ENCODE results near the gene ACAD8.
"Not testable (repeated sequence)": the region's sequence is repeated elsewhere in the genome, so short reads cannot be mapped to it uniquely, and the experiment has no call there.

Gene ACAD8

DNA sequence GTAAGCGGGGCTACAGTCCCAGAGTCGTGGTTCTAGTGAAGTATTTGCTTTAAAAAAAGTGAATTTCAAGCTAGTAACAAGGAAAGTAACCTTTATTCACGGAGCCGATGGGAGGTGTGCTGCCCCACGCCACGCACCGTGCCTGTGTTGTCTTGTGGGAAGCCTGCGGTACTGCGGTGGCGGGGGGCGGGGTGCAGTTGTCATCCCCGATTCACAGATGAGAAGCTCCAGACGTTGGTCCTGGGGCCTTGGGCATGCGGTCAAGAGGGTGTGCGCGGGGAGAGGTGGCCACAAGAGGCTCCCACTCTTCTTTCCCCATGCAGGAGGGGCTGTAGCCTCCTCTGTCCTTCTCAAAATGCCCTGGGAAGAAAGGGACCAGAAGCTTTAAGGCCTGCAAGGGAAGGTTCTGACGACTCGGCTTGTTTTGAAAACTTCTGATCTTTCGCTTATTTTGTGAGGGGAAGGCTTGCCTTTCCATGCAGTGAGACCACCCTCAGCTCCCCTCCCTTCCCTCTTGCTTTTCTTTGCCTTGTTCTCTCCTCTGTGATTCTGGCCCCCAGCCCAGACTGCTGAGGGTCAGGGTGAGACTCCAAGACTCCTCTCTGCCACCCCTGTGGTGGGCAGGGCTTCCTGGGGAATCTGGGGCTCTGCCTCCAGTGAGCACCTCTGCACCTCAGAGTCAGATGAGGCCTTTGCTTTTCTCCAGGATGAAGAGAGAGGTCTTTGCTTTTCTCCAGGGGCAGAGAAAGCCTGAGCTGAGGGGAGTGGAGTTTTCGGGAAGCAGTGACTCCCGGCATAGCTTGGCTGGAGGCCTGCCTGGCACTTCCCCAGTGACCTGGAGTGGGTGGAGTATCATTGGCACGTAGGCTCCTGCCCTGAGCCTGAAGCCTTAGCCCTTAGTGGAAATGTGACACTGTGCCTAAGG lies 29.0 kb downstream of the ACAD8 start:
- no peak overlapping the region for H3K4me2 ChIP-seq (ENCODE audit: low read length)
- 0 out of 2 replicates have a peak, but pooled peaks cover 2% of the 10 kb centered on the region for H3K27me3 ChIP-seq (ENCODE audit: low read depth, low read length)
- no peak overlapping the region for H3K9ac ChIP-seq (ENCODE audit: low read length)
- no peak overlapping the region for H2AFZ ChIP-seq (ENCODE audit: low read depth, low read length)
- no peaks in the 10 kb centered on the region for H4K20me1 ChIP-seq (ENCODE audit: insufficient read depth, low read length)
- TF ChIP-seq EZH2phosphoT487 (IDR thresholded peaks at IDR 0.05; ENCODE audit: low read depth) (no peak), CTCF (IDR thresholded peaks at IDR 0.05; ENCODE audit: low read depth, low read length) (no peak)
- no peak overlapping the region for H3K4me3 ChIP-seq (ENCODE audit: low read length)
- no peaks in the 10 kb centered on the region for H3K79me2 ChIP-seq (ENCODE audit: low read length)
- no peaks in the 10 kb centered on the region for H3K36me3 ChIP-seq (replicated peaks; ENCODE audit: low read depth, low read length)
- H3K9me3 ChIP-seq (ENCODE audit: insufficient read depth, low read length): no peaks in the 10 kb centered on the region
- H3K4me1 ChIP-seq (ENCODE audit: low read length): no peaks in the 10 kb centered on the region
- H3K27ac ChIP-seq (ENCODE audit: low read length): no peak overlapping the region

- Histone ChIP-seq H3K4me2 (ENCODE audit: low read length) (no peak overlapping the region), H3K36me3 (replicated peaks; ENCODE audit: low read depth, low read length) (no peaks in the 10 kb centered on the region), H3K4me3 (ENCODE audit: low read length) (no peak overlapping the region), H3K4me1 (ENCODE audit: low read length) (no peaks in the 10 kb centered on the region), H2AFZ (ENCODE audit: low read depth, low read length) (no peak overlapping the region), H3K27me3 (ENCODE audit: low read depth, low read length) (0 out of 2 replicates have a peak, but pooled peaks cover 2% of the 10 kb centered on the region), H3K9me3 (ENCODE audit: insufficient read depth, low read length) (no peaks in the 10 kb centered on the region), H3K79me2 (ENCODE audit: low read length) (no peaks in the 10 kb centered on the region), H3K9ac (ENCODE audit: low read length) (no peak overlapping the region), H4K20me1 (ENCODE audit: insufficient read depth, low read length) (no peaks in the 10 kb centered on the region), H3K27ac (ENCODE audit: low read length) (no peak overlapping the region)
- no peak for TF ChIP-seq EZH2phosphoT487 (IDR thresholded peaks at IDR 0.05; ENCODE audit: low read depth)
- no peak for TF ChIP-seq CTCF (IDR thresholded peaks at IDR 0.05; ENCODE audit: low read depth, low read length)
Observed at GRCh38 chr11:134283461-134284230, 30.3 kb downstream of the ACAD8 start.

- not testable (repeated sequence) for H3K27me3 ChIP-seq (ENCODE audit: low read depth, low read length); H2AFZ ChIP-seq (ENCODE audit: low read depth, low read length); H3K4me1 ChIP-seq (ENCODE audit: low read length); H3K4me2 ChIP-seq (ENCODE audit: low read length); H3K27ac ChIP-seq (ENCODE audit: low read length); H3K36me3 ChIP-seq (replicated peaks; ENCODE audit: low read depth, low read length); H4K20me1 ChIP-seq (ENCODE audit: insufficient read depth, low read length); H3K4me3 ChIP-seq (ENCODE audit: low read length); H3K9ac ChIP-seq (ENCODE audit: low read length); H3K79me2 ChIP-seq (ENCODE audit: low read length); H3K9me3 ChIP-seq (ENCODE audit: insufficient read depth, low read length)
Observed at GRCh38 chr11:134284349-134284748, 31.0 kb downstream of the ACAD8 start.

DNA sequence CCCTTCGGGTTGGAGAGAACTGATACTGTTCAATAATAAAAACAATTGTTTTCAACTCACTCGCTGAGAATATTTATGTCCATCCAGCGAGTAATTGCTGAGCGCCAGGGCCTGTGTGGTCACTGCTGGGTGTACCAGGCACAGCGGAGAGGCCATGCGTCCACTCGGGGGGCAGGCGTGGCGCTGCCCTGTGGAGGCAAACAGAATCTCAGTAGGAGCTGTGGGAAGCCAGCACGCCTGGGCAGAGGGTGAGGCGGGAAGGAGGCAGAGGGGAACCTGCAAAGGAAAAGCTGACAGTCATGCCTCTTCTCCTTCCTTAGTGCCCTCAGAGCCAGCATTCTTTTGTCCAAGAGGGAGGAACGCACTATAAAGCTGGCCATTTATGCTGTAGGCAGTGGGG lies 34.2 kb downstream of the ACAD8 start:
- Histone ChIP-seq H4K20me1 (ENCODE audit: insufficient read depth, low read length) (no peaks in the 10 kb centered on the region), H3K9ac (ENCODE audit: low read length) (no peak overlapping the region), H3K4me2 (ENCODE audit: low read length) (no peak overlapping the region), H3K9me3 (ENCODE audit: insufficient read depth, low read length) (no peaks in the 10 kb centered on the region), H2AFZ (ENCODE audit: low read depth, low read length) (no peak overlapping the region), H3K4me3 (ENCODE audit: low read length) (no peak overlapping the region), H3K27me3 (ENCODE audit: low read depth, low read length) (no peaks in the 10 kb centered on the region), H3K4me1 (ENCODE audit: low read length) (no peaks in the 10 kb centered on the region), H3K79me2 (ENCODE audit: low read length) (no peaks in the 10 kb centered on the region), H3K36me3 (replicated peaks; ENCODE audit: low read depth, low read length) (no peaks in the 10 kb centered on the region), H3K27ac (ENCODE audit: low read length) (no peak overlapping the region)
- no peak for TF ChIP-seq EZH2phosphoT487 (IDR thresholded peaks at IDR 0.05; ENCODE audit: low read depth)
- TF ChIP-seq CTCF (IDR thresholded peaks at IDR 0.05; ENCODE audit: low read depth, low read length): no peak
